Hematopoietic multipotent progenitor cell treated with erythropoietin and hydrocortisone succinate and interleukin-3 and kit ligand, for 4 days (in vitro differentiated cells): Measurements from ENCODE around the gene SOX13.
"Not testable (repeated sequence)": the region's sequence is repeated elsewhere in the genome, so short reads cannot be mapped to it uniquely, and the experiment has no call there.

Experiments used
- DNase-seq: peaks from one replicate; pipeline ENCODE4 v3.0.0-alpha.2; 2015

The SOX13 gene

DNA sequence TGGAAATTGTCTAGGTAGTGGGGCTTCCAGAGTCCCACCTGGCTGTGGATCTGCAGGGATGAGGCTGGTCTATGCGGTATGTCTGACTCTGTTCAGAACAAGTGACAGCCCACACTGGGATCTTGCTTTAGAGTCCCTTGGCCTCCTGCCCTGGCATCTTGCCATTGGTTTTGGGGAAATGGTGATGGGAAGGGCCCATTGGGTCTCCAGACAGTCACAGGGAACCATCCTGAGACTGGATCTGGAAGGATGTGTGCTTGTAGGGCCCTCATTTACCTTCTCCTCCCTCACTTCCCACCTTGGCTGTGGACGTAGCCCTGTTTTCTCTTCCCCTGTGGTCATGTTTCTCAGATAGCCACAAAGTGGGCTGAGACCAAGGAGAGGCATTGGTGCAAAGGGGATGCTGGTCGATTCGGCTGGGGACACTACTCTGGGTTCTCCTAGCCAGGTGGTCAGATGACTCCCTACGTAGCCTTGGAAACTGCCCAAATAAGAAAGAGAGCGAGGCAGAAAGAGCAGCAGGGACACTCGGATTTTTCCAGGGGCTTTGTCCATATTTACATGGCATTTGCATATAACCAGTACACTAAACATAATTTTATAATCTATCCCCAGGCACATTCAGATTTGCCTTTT is 15.1 kb downstream of the SOX13 start:
- no peak for DNase-seq

GRCh38 chr1:204088596-204088995 is 15.7 kb downstream of the SOX13 start:
- DNase-seq: no peak

DNA sequence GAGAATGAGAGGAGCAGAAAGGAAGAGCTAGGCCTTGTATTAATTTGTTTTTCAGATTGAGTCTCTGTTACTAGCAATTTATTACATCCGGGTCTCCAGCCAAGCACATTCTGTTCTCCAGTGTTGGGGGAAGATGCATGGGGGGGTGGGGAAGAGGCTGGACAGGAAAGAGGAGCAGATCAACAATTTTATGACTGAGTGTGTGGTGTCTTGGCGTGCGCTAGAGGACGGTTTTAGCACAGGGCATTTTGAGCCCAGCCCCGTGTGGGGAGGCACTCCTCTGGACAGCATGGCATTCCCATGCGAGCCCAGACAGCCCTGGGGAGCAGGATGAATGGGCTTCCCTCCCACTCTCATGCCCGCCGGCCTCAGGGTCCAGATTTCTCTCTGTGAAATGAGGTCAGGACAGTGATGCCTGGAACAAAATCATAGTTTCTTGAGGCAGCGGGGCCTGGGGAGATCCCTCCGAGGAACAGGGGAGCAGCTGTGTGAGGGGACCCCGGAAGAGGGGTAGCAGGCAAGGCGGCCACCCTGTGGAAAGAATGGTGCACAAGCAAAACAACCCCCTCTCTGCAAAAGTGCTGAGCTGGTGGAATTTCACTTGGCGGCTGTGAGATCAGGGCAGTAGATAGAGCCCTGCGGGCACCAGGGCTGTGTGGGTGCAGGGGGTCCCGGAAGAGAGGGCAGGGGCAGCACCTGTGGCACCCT is 16.3 kb downstream of the SOX13 start:
- DNase-seq: no peak

DNA sequence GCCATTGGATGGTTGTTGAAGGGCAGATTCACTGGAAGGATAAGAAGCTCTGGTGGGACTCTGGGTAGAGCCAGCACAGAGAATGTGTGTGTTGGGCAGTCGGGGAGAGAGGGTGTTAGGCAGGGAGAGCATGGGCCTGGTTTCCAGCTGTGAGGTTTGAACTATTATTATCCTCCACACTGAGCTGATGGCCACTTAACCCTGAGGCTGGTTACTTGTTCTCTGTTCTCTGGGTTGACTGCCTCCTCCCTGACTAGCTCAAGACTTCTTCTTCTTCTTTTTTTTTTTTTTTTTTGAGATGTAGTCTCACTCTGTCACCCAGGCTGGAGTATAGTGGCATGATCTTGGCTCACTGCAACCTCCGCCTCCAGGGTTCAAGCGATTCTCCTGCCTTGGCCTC is 17.2 kb downstream of the SOX13 start:
- not testable (repeated sequence) for DNase-seq

DNA sequence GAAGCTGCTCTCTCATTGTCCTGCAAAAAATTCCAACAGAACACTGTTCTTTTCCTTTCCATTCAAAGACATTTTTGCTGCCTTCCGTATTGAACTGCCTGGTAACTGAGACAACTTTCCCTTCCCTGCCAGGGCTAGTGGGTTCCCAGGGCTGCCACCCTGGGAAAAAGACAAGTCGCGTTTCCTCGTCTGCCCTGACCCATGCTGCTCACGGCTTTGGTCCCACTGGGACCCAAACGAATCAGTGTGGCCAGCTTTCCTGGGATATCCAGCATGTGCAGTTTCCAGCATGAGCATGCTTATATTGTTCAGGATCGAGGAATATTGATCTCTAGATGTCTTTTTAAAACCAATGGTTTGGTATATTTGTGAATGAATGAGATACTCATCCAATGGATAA is 18.2 kb downstream of the SOX13 start:
- DNase-seq: no peak

DNA sequence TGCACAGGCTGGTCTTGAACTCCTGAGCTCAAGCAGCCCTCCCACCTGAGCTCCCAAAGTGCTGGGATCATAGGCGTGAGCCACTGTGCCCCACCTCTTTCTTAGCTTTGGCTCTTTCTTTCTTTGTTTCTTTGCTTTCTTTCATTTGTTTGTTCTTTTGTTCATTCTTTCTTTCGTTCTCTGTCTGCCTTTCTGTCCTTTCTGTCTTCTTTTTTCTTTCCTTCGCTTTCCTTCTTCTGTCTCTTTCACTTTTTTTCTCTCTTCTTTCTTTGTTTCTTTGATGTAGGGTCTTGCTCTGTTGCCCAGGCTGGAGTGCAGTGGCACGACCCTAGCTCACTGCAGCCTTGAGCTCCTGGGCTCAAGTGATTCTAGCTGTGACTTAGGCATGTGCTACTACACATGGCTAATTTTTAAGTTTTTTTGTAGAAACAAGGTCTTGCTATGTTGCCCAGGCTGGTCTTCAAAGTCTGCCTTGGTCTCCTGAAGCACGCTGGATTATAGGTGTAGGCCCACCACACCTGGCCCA is 18.9 kb downstream of the SOX13 start:
- DNase-seq: no peak

DNA sequence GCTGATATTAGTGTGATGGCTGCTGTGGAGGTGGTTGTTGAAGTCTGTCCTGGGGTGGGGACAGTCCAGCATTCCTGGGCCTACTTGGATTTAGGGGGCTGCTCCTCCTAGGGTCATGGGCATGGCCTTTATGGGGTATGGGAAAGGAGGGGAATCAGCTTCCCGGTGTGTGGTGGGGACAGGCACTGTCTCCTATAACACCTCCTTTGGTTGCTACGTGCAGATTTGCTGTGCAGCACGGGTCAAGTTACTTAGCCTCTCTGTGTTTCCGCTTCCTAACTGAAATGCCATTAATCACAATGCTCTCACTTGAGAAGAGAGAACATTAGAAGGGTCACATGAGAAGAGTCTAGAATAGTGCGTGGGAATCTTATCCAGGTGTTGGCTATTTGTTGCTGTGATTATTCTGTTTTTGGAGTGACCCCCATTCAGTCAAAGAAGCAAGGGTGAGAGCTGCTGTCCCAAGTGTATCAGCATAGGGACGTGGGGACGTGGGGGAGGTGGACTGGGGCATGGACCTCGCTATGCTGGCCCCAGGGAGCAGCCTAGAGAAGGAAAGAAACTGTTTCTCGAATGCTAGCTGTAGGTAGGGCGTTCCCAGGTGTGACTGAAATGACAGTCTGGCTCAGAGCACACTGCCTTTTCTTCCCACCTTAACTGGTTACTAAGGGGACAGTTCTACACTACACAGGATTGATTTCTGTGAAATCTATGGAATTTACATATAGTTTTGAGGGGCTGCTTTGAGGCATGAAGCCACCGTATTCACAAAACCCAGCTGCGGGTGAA is 19.9 kb downstream of the SOX13 start:
- DNase-seq: no peak

GRCh38 chr1:204093421-204093717 is 20.5 kb downstream of the SOX13 start:
- no peak for DNase-seq

- no peak for DNase-seq
Measured at GRCh38 chr1:204093781-204094180, 20.9 kb downstream of the SOX13 start.

DNA sequence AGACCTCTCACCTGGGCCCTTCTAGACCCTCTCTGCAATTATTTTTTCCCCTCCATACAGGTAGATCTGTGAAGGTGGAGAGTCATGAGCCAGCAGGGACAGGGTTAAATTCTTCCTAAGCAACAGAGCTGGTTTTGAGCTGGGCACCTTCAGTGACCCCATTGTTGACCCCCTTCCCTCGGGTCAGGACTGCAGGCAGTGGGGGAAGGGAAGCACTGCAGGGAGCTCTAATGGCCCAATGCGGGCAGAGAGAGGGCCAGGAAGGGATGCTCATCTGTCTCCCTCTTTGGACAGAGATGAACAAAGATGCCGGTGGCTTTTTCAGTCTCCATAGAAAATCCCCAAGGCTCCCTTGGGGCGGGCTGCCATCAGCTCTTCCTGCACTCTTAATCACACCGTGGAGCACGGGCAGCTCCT is 21.4 kb downstream of the SOX13 start:
- DNase-seq: no peak

DNA sequence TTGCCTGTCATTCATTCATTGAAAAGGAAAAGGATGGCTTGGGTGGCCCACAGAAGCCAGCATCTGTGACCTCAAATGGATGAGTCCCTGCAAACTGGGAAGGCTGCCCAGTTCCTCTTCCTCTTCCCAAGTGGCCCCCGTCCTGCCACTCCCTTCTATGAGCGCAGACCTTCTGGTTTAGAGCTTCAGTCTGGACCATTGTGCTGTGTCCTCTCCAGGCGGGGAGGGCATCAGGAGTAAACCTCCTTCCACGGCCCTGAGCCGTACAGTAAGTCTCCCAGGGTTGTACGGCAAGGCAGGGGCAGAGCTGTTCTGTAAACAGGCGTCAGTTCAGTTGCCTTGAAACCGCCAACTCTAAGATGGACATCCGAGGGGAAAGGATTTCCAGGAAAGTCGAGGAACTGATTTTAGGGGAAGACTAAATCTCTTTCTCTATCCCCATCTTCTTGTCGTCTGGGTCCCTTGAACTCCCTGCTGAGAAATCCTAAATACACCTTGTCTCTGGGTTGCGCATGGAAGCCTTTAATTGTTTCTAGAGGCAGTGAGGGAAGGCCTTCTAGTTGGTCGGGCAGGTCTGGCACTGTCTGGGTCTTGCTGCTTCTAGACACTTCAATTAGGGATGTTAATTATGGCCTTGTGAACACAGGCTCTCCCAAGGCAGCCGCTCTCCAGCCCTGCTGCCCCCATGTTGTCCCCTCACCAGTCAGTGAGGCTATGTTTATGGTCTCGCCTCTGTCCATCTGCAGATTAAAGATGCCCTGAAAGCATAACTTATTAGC is 22.1 kb downstream of the SOX13 start:
- DNase-seq: no peak

DNA sequence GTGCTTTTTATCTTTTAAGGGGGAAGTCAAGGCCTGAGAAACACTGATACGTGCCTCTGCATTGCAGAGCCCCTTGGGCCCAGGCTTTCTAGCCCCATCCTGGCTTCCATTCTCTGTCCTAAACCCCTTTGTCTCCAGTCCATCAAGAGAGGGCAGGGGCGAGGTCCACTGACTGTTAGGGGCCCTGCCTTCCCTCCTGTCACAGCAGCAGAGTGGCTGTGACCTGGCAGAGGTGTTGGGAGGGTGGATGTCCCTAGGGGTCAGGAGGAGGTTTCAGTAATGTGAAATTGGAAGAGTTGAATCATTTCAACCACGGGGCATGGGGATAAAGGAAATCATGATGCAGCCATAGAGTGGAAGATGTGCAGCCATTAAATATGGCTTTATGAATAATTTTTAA is 24.0 kb downstream of the SOX13 start:
- no peak for DNase-seq

- no peak for DNase-seq
Measured at GRCh38 chr1:204098683-204099082, 25.8 kb downstream of the SOX13 start.

GRCh38 chr1:204099754-204100153 is 26.8 kb downstream of the SOX13 start:
- DNase-seq: not testable (repeated sequence)

DNA sequence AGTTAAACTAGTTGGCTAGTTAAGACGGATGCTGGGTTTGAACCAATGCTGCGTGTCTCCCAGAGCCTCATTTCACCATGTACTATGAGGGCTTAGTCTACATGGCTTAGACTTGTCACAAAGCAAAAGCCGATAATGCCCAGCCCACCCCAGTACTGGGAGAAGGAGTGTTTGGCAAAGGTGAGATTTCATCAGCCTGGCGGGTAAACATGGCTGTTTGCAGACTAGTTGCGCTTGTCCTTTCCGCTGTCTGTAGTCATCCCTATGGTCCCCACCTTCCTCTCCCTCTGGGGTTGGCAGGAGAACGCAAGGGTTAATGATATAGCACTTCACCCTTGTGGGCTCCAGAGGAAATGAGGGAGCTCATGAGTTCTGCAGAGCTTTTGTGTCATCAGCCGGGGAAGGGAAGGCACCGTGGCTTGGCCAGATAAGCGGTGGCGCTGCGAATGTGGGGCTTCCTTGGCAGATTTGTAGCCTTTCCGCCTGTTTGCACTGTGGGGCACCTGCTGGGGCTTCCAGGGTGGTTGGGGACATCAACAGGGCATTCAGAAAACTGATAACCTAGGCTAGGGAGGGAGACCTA is 29.2 kb downstream of the SOX13 start:
- DNase-seq: peak; percentile 96

- DNase-seq: peak; percentile 22
Measured at GRCh38 chr1:204102739-204103430, 30.0 kb downstream of the SOX13 start.

DNA sequence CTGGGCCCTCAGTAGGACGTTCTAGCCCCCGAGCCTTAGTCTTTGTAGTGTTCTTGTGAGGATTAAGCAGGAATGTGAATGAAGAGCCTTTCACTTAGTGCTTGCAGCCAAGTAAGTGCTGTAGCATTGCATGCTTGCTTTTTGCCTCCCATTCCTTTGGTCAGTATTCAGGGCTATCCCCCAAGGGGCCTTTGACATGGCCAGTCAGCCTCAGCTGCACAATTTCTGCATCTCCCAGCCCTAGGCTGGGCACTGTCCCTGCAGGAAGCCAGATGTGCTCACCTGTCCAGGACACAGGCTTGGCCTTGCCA is 30.5 kb downstream of the SOX13 start:
- DNase-seq: no peak

- peak; percentile 71 for DNase-seq
Measured at GRCh38 chr1:204104331-204105130, 31.6 kb downstream of the SOX13 start.

GRCh38 chr1:204105131-204105515 is 32.2 kb downstream of the SOX13 start:
- DNase-seq: peak; percentile 45

GRCh38 chr1:204106825-204107224 is 33.9 kb downstream of the SOX13 start:
- no peak for DNase-seq

- no peak for DNase-seq
Measured at GRCh38 chr1:204107892-204108291, 35.0 kb downstream of the SOX13 start.
